T-helper 1 cell treated with Interleukin-12 subunit alpha and Interleukin-12 subunit beta and Interleukin-4 antibody, amounts not matched to agents 30 ng/mL and 1 ng/mL, for 36 hours (primary cell): Measurements from ENCODE around the gene LTO1. TPM values are rescaled to one million over a fixed set of nuclear protein-coding genes. Genes with fewer than 3 reads are reported as not detected.
"Not testable (repeated sequence)": the region's sequence is repeated elsewhere in the genome, so short reads cannot be mapped to it uniquely, and the experiment has no call there.

Experiments used
- intact Hi-C: fragments of 100-400 bp; cut with micrococcal nuclease; formaldehyde crosslinking; loops from one replicate; pipeline ENCODE4 v1.15.1; 2024
- total RNA-seq: library from RNA; stranded (reverse); gene quantifications from 2 replicates; pipeline ENCODE4 v1.2.3, GENCODE V29; 2022

LTO1 gene
- total RNA-seq, 1 donor from 2014 or later = 29.8 TPM

- intact Hi-C loops = no loop called here
Measured at GRCh38 chr11:69637941-69638871, 36.9 kb downstream of the LTO1 start.

GRCh38 chr11:69637198-69637940 lies 37.8 kb downstream of the LTO1 start:
- intact Hi-C loops = no loop called here

GRCh38 chr11:69636512-69637197 lies 38.5 kb downstream of the LTO1 start:
- intact Hi-C loops = no loop called here

GRCh38 chr11:69635804-69636511 lies 39.2 kb downstream of the LTO1 start:
- intact Hi-C loops = no loop called here

- intact Hi-C loops = no loop called here
Measured at GRCh38 chr11:69635195-69635594, 40.0 kb downstream of the LTO1 start.

- intact Hi-C loops = no loop called here
Measured at GRCh38 chr11:69634590-69634989, 40.6 kb downstream of the LTO1 start.

- intact Hi-C loops = no loop called here
Measured at GRCh38 chr11:69634069-69634468, 41.1 kb downstream of the LTO1 start.

- intact Hi-C loops = no loop called here
Measured at GRCh38 chr11:69632900-69633299, 42.3 kb downstream of the LTO1 start.

- intact Hi-C loops = no loop called here
Measured at GRCh38 chr11:69630424-69630823, 44.7 kb downstream of the LTO1 start.

GRCh38 chr11:69630017-69630416 lies 45.1 kb downstream of the LTO1 start:
- intact Hi-C loops = no loop called here

GRCh38 chr11:69627551-69627950 lies 47.6 kb downstream of the LTO1 start:
- intact Hi-C loops = no loop called here

GRCh38 chr11:69625476-69625875 lies 49.7 kb downstream of the LTO1 start:
- intact Hi-C loops = no loop called here

- intact Hi-C loops = no loop called here
Measured at GRCh38 chr11:69624293-69624692, 50.9 kb downstream of the LTO1 start.

- intact Hi-C loops = not testable (repeated sequence)
Measured at GRCh38 chr11:69622097-69622681, 53.0 kb downstream of the LTO1 start.

GRCh38 chr11:69620683-69621290 lies 54.4 kb downstream of the LTO1 start:
- intact Hi-C loops = no loop called here

GRCh38 chr11:69618237-69618636 lies 56.9 kb downstream of the LTO1 start:
- intact Hi-C loops = no loop called here

GRCh38 chr11:69617682-69618081 lies 57.5 kb downstream of the LTO1 start:
- intact Hi-C loops = no loop called here

- intact Hi-C loops = no loop called here
Measured at GRCh38 chr11:69617220-69617619, 57.9 kb downstream of the LTO1 start.
